Astrocyte (in vitro differentiated cells and primary cell): ENCODE data around the gene CYP19A1.

Source experiments
- EZH2 ChIP-seq: IDR thresholded peaks from 2 replicates; pipeline ENCODE4 v1.6.1; 2012; ENCODE audit warnings: mild to moderate bottlenecking, low read length, inconsistent platforms; ENCODE audit not compliant: insufficient read depth
- TF ChIP-seq, protein P1 (sequence below): IDR thresholded peaks from 2 replicates; pipeline ENCODE4 v1.5.1; 2011; ENCODE audit warnings: low read depth, mild to moderate bottlenecking, inconsistent platforms, low read length, moderate library complexity; ENCODE audit not compliant: insufficient read depth

DNA sequence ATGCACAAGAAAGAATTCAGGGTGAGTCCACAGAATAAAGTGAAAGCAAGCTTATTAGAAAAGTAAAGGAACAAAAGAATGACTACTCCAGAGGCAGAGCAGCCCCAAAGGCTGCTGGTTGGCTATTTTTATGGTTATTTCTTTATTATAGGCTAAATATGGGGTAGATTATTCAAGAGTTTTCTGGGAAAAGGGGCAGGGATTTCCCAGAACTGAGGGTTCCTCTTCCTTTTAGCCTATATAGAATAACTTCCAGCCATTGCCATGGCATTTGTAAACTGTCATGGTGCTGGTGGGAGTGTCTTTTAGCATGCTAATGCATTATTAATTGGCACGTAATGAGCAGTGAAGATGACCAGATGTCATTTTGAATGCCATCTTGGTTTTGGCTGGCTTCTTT is 16.7 kb upstream of the CYP19A1 start:
- TF ChIP-seq, protein P1, sequence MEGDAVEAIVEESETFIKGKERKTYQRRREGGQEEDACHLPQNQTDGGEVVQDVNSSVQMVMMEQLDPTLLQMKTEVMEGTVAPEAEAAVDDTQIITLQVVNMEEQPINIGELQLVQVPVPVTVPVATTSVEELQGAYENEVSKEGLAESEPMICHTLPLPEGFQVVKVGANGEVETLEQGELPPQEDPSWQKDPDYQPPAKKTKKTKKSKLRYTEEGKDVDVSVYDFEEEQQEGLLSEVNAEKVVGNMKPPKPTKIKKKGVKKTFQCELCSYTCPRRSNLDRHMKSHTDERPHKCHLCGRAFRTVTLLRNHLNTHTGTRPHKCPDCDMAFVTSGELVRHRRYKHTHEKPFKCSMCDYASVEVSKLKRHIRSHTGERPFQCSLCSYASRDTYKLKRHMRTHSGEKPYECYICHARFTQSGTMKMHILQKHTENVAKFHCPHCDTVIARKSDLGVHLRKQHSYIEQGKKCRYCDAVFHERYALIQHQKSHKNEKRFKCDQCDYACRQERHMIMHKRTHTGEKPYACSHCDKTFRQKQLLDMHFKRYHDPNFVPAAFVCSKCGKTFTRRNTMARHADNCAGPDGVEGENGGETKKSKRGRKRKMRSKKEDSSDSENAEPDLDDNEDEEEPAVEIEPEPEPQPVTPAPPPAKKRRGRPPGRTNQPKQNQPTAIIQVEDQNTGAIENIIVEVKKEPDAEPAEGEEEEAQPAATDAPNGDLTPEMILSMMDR: no peak
- TF ChIP-seq EZH2: no peak
